SH-SY5Y (cell line): ENCODE data around the gene USP32.

ENCODE experiments used
- GATA2 ChIP-seq: IDR thresholded peaks from 2 replicates; pipeline ENCODE4 v1.6.1; 2011; ENCODE audit warnings: mild to moderate bottlenecking, low read depth, low read length
- GATA3 ChIP-seq: IDR thresholded peaks from 2 replicates; pipeline ENCODE4 v1.6.1; 2011; ENCODE audit warnings: low read depth, mild to moderate bottlenecking, low read length, moderate library complexity

DNA sequence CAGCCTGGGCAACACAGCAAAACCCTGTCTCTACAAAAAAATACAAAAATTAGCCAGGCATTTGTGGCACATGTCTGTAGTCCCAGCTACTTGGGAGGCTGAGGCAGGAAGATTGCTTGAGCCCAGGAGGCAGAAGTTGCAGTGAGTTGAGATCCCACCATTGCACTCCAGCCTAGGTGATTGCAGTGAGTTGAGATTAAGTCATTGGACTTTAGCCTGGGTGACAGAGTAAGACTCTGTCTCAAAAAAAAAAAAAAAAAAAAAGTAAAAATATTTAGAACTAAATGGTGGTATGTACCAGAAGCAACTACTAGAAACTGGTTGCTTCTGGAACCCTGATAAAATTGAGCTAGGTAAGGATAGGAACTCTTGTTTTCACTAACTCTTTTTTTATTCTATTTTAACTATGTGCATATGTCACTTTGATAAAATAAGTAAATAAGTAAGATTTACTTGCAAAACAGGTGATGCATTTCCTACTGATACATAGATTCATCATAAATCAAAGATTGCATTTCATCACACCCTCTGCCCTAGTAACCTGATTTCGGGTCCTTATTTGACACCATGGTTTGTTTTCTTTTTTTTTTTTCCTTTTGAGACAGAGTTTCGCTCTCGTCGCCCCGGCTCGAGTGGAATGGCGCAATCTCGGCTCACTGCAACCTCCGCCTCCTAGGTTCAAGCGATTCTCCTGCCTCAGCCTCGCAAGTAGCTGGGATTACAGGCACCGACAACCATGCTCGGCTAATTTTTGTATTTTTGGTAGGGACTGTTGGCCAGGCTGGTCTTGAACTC is 66.0 kb downstream of the USP32 start:
- TF ChIP-seq GATA2: no peak
- TF ChIP-seq GATA3: no peak
